Kidney (tissue), 14 donors: Measurements from ENCODE around the gene SNX8. TPM values are rescaled to one million over a fixed set of nuclear protein-coding genes. Genes with fewer than 3 reads are reported as not detected.

Source experiments
- DNase-seq, 5 donors: peaks; one replicate each; pipeline ENCODE4 v3.0.0-alpha.2; 2013 to 2020
- FAIRE-seq: peaks from 2 replicates; lab custom pipeline; 2012; peaks lifted over from hg19 to GRCh38; lab: Jason Lieb, UNC
- H3K27ac ChIP-seq, 2 donors: one replicate each; pipeline ENCODE4 v1.7.0; 2013; ENCODE audit warnings: low read depth in 2 of 2, low read length in 2 of 2, inconsistent platforms in 1 of 2
- H3K27me3 ChIP-seq: one replicate; pipeline ENCODE4 v1.7.1; 2013; ENCODE audit warnings: low read length, inconsistent platforms; ENCODE audit not compliant: control insufficient read depth, insufficient read depth
- H3K36me3 ChIP-seq, 3 donors: one replicate each; pipeline versions ENCODE4 v1.7.0 to v1.7.1; 2013; ENCODE audit warnings: low read length in 3 of 3, control low read depth in 1 of 3, inconsistent platforms in 1 of 3; ENCODE audit not compliant: insufficient read depth in 3 of 3, control insufficient read depth in 2 of 3
- H3K4me1 ChIP-seq, 3 donors: one replicate each; pipeline versions ENCODE4 v1.7.0 to v1.7.1; 2013; ENCODE audit warnings: low read length in 3 of 3, inconsistent platforms in 1 of 3, low read depth in 1 of 3; ENCODE audit not compliant: control insufficient read depth in 2 of 3, insufficient read depth in 2 of 3
- H3K4me3 ChIP-seq, 3 donors: one replicate each; pipeline versions ENCODE4 v1.7.0 to v1.8.1; 2013; ENCODE audit warnings: low read length in 3 of 3, control low read depth in 1 of 3, inconsistent platforms in 1 of 3
- H3K9ac ChIP-seq, 3 donors: one replicate each; pipeline versions ENCODE4 v1.7.0 to v1.7.1; 2013; ENCODE audit warnings: low read length in 3 of 3, control low read depth in 1 of 3, inconsistent platforms in 1 of 3
- H3K9me3 ChIP-seq, 3 donors: one replicate each; pipeline versions ENCODE4 v1.7.0 to v1.7.1; 2013; ENCODE audit warnings: low read length in 3 of 3, control low read depth in 1 of 3, inconsistent platforms in 1 of 3; ENCODE audit not compliant: control insufficient read depth in 2 of 3, insufficient read depth in 1 of 3
- intact Hi-C: fragments of 100-400 bp; cut with DNase I; formaldehyde crosslinking; loops from one replicate; pipeline ENCODE4 v1.11.1; 2022
- polyA plus RNA-seq: library from polyadenylated mRNA; stranded (reverse); fragments of 350-450 nt; fragmentation: Illumina TruSeq; extraction: RNeasy Lipid Tissue Mini Kit (QIAGEN cat#74804); gene quantifications from one replicate; pipeline ENCODE4 v1.2.3, GENCODE V29; 2014; ENCODE audit warnings: low read depth, low replicate concordance; ENCODE audit not compliant: insufficient read depth
- total RNA-seq: library from RNA; stranded (reverse); fragmentation: NEBNext Ultra II Directional; extraction: Animal tissue kit (Norgen Biotek cat#: 25700); gene quantifications from one replicate; pipeline ENCODE4 v1.2.1, GENCODE V29; 2021
- TF ChIP-seq, protein P1 (sequence below): IDR thresholded peaks from 3 replicates; pipeline ENCODE4 v1.5.1; 2012; ENCODE audit warnings: mild to moderate bottlenecking, moderate library complexity, borderline replicate concordance; ENCODE audit not compliant: insufficient read depth; ENCODE audit errors: extremely low read depth
- donor health status: control.
- donor health status: control.
- donor health status: control.
- donor health status: control.
- donor health status: control.
- donor health status: DM: yes; HTN: yes; CAD: no.
- donor health status: Normal renal cell carcinoma (clear cell type).

The SNX8 gene
- total and polyA plus RNA-seq, 2 donors from 2014 or later: 28.7 to 38.6 TPM

DNA sequence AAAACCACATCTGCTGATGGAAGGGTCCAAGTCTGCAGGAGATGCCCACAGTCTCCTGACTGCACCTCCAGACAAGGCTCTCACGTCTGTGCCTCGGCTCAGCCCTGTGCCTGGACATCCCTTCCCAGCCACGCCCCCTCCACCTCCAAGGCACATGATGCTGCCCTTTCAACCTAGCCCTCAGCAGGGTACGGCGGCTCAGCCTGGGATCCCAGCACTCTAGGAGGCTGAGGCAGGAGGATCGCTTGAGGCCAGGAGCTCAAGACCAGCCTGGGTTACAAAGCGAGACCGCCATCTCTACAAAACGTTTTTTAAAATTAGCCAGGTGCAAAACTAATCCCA, 95.8 kb downstream of the SNX8 start:
- H3K36me3 ChIP-seq: peaks cover 4 to 21% (median 8%) of the 10 kb centered on the region in 3 donors
- intact Hi-C loops: no loop called here

DNA sequence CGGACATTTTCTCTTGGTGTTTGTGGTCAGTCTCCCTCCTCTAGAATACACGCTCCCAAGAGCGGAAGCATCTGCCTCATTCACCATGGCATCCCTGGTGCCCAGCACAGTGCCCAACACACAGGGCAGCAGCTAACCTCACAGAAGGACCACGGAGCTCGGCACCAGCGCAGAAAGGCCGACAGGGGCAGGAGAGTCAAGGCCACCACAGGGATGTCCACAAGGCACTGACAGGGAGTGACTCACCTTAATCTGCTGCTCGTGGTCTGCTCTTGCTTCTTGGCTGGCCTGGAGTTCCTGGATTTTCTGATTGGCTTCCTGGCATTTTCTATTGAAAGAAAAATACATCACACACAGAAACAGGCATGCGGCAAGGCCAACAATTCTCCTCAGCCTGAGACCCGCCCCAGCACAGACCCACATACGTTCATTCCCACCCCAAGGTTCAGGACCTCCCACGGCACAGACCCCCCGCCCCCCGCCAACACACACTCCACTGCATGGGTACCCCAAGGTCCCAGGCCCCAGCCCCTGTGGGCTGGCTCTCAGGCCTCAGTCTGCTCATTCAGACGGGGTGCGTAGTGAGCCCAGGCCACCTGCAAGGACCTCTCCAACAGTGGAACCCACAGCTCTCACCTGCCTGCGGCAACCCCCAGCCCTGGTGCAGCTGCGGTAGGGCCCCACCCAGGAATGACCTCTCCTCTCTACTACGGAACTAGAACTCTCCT, 96.4 kb downstream of the SNX8 start:
- Histone ChIP-seq H3K27me3 (no peaks in the 10 kb centered on the region), H3K36me3 (peaks cover 4 to 21% (median 10%) of the 10 kb centered on the region in 3 donors), H3K4me3 (no peak overlapping the region), H3K4me1 (no peaks in the 10 kb centered on the region), H3K9me3 (no peaks in the 10 kb centered on the region), H3K9ac (no peak overlapping the region), H3K27ac (no peak overlapping the region)
- TF ChIP-seq, protein P1, sequence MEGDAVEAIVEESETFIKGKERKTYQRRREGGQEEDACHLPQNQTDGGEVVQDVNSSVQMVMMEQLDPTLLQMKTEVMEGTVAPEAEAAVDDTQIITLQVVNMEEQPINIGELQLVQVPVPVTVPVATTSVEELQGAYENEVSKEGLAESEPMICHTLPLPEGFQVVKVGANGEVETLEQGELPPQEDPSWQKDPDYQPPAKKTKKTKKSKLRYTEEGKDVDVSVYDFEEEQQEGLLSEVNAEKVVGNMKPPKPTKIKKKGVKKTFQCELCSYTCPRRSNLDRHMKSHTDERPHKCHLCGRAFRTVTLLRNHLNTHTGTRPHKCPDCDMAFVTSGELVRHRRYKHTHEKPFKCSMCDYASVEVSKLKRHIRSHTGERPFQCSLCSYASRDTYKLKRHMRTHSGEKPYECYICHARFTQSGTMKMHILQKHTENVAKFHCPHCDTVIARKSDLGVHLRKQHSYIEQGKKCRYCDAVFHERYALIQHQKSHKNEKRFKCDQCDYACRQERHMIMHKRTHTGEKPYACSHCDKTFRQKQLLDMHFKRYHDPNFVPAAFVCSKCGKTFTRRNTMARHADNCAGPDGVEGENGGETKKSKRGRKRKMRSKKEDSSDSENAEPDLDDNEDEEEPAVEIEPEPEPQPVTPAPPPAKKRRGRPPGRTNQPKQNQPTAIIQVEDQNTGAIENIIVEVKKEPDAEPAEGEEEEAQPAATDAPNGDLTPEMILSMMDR: no peak
- FAIRE-seq: no peak
- intact Hi-C loops: no loop called here
- DNase-seq: no peak

More for the DNA sequence above, 95.8 kb downstream of the SNX8 start:
- Histone ChIP-seq H3K4me1 (no peaks in the 10 kb centered on the region), H3K9ac (no peak overlapping the region), H3K27me3 (no peaks in the 10 kb centered on the region), H3K9me3 (no peaks in the 10 kb centered on the region), H3K4me3 (no peak overlapping the region), H3K27ac (no peak overlapping the region)
- DNase-seq: no peak
- TF ChIP-seq, protein P1: no peak
- FAIRE-seq: no peak

DNA sequence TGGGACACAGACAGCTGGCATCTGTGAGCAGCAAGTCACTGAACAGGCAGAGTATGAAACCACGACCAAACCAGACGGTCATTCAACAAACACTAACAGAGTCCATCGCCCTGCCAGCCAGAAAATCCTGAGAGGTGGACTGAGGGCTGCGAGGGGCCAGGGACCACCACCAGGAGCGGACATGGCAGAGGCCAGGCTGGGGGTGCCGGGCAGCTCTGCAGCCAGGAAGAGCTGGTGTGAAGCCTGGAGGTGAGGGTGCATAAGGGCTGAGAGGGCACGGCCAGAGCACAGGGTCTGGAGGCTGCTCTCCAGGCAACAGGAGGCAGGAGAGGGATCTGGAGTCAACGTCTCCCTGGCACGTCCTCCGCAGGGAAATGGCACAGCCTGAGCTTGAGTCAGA, 97.0 kb downstream of the SNX8 start:
- Histone ChIP-seq H3K27ac (no peak overlapping the region), H3K27me3 (no peaks in the 10 kb centered on the region), H3K4me1 (no peaks in the 10 kb centered on the region), H3K9me3 (no peaks in the 10 kb centered on the region), H3K4me3 (no peak overlapping the region), H3K9ac (no peak overlapping the region), H3K36me3 (peaks cover 4 to 25% (median 11%) of the 10 kb centered on the region in 3 donors)
- intact Hi-C loops: no loop called here
- TF ChIP-seq, protein P1: no peak
- DNase-seq (no peak), FAIRE-seq (no peak)
